K562 (cell line): ENCODE results near the gene ZNF672.

Experiments
- CHCHD3 ChIP-seq: fragments of 250-450 bp; sonication (Bioruptor Pico); IDR thresholded peaks from 2 replicates; pipeline ENCODE4 v2.1.2; 2022; ENCODE audit warnings: mild to moderate bottlenecking
- CREM ChIP-seq: IDR thresholded peaks from 2 replicates; pipeline ENCODE4 v1.6.1; 2014; ENCODE audit warnings: antibody characterized with exemption, low read depth
- EP300 ChIP-seq: IDR thresholded peaks from 2 replicates; pipeline ENCODE4 v1.6.1; 2012; ENCODE audit warnings: low read length, improper control_type of control experiment
- EZH2 ChIP-seq: IDR thresholded peaks from 2 replicates; pipeline ENCODE4 v1.6.1; 2012; ENCODE audit warnings: low read depth, mild to moderate bottlenecking, inconsistent platforms, low read length, borderline replicate concordance
- HNRNPH1 ChIP-seq: fragments of 200-400 bp; formaldehyde crosslinking; optimal IDR thresholded peaks from 2 replicates; pipeline ENCODE3; 2017; ENCODE audit warnings: low read depth, mild to moderate bottlenecking, low read length, moderate library complexity
- KDM1A ChIP-seq, 2 experiments: fragments of 450-650 bp; IDR thresholded peaks; 2 replicates each; pipeline ENCODE4 v1.6.1; 2016; ENCODE audit warnings: mild to moderate bottlenecking in 2 of 2
- MYC ChIP-seq, 2 experiments: fragments of 250-450 bp in 1 of 2; sonication (Bioruptor Pico) in 1 of 2; IDR thresholded peaks; 2 replicates each; pipeline versions ENCODE4 v1.5.1 to v1.6.1; 2012 to 2021; ENCODE audit warnings: low read depth in 2 of 2, borderline replicate concordance in 1 of 2, improper control_type of control experiment in 1 of 2, low read length in 1 of 2, mild to moderate bottlenecking in 1 of 2, moderate library complexity in 1 of 2
- NR2C2 ChIP-seq, 2 experiments: fragments of 200-800 bp in 1 of 2; sonication (Bioruptor generic) in 1 of 2; sonication (generic) in 1 of 2; formaldehyde crosslinking in 1 of 2; IDR thresholded peaks; 2 replicates each; pipeline versions ENCODE4 v1.6.1 to v1.8.0; 2016 to 2022; ENCODE audit warnings: mild to moderate bottlenecking in 1 of 2, missing compliant biosample characterization in 1 of 2, missing genetic modification characterization in 1 of 2, missing genetic modification reagents in 1 of 2
- POLR2AphosphoS5 ChIP-seq: IDR thresholded peaks from 2 replicates; pipeline ENCODE4 v1.6.1; 2011; ENCODE audit warnings: mild to moderate bottlenecking, low read depth, low read length, moderate library complexity; ENCODE audit not compliant: control insufficient read depth, insufficient read depth
- PTRF ChIP-seq: fragments of 450-650 bp; IDR thresholded peaks from 2 replicates; pipeline ENCODE4 v1.6.1; 2016; ENCODE audit warnings: mild to moderate bottlenecking, missing genetic modification characterization, missing compliant biosample characterization
- SPI1 ChIP-seq: IDR thresholded peaks from 2 replicates; pipeline ENCODE4 v1.6.1; 2011; ENCODE audit warnings: low read depth, low read length, control low read depth, borderline replicate concordance
- THAP12 ChIP-seq: fragments of 250-450 bp; sonication (Bioruptor Pico); IDR thresholded peaks from 2 replicates; pipeline ENCODE4 v1.9.0; 2021; ENCODE audit warnings: mild to moderate bottlenecking, inconsistent platforms
- TF ChIP-seq, protein P1 (sequence below), 3 experiments: IDR thresholded peaks in 2 of 3; conservative IDR thresholded peaks in 1 of 3; 2 replicates each; pipeline ENCODE4 v1.5.1; 2011 to 2012; ENCODE audit warnings: low read length in 3 of 3, mild to moderate bottlenecking in 3 of 3, control low read depth in 2 of 3, improper control_type of control experiment in 1 of 3, inconsistent platforms in 1 of 3, low read depth in 1 of 3, mixed read lengths in 1 of 3, moderate library complexity in 1 of 3; ENCODE audit not compliant: insufficient read depth in 2 of 3

- TF ChIP-seq CREM (no peak), EZH2 (no peak), CHCHD3 (CRISPR knock-in tag) (no peak), KDM1A (IDR thresholded peaks at IDR 0.05) (no peak), THAP12 (CRISPR knock-in tag) (no peak), MYC (IDR thresholded peaks at IDR 0.05; ENCODE audit: low read depth, low read length) (no peak), MYC (CRISPR knock-in tag; IDR thresholded peaks at IDR 0.05; ENCODE audit: borderline replicate concordance, low read depth) (no peak), PTRF (no peak), POLR2AphosphoS5 (no peak), NR2C2 (CRISPR knock-in tag; IDR thresholded peaks at IDR 0.05) (no peak), NR2C2 (tag; IDR thresholded peaks at IDR 0.05) (no peak), SPI1 (no peak), HNRNPH1 (no peak), EP300 (0 out of 2 replicates have a peak, but pooled peaks have one; percentile 19)
- TF ChIP-seq, protein P1, sequence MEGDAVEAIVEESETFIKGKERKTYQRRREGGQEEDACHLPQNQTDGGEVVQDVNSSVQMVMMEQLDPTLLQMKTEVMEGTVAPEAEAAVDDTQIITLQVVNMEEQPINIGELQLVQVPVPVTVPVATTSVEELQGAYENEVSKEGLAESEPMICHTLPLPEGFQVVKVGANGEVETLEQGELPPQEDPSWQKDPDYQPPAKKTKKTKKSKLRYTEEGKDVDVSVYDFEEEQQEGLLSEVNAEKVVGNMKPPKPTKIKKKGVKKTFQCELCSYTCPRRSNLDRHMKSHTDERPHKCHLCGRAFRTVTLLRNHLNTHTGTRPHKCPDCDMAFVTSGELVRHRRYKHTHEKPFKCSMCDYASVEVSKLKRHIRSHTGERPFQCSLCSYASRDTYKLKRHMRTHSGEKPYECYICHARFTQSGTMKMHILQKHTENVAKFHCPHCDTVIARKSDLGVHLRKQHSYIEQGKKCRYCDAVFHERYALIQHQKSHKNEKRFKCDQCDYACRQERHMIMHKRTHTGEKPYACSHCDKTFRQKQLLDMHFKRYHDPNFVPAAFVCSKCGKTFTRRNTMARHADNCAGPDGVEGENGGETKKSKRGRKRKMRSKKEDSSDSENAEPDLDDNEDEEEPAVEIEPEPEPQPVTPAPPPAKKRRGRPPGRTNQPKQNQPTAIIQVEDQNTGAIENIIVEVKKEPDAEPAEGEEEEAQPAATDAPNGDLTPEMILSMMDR (IDR thresholded peaks at IDR 0.05 in 2 of 3, conservative IDR thresholded peaks at IDR 0.05 in 1 of 3; ENCODE audit: insufficient read depth in 2 of 3, low read depth in 1 of 3, low read length in 3 of 3): peak; percentile 71 to 80 (median 76)
These were observed 3.8 kb downstream of the ZNF672 start for GRCh38 chr1:248841702-248842395.
